HCT116 (cell line): ENCODE measurements around the gene CCDC146. TPM values are rescaled to one million over a fixed set of nuclear protein-coding genes. Genes with fewer than 3 reads are reported as not detected.

ENCODE experiments used
- ATAC-seq: fragments of 200-7000 bp; cut with Tn5 transposase; 2 replicates; pipeline ENCODE4 v1.9.1; 2020; ENCODE audit warnings: mild to moderate bottlenecking, moderate library complexity
- BruUV-seq: library from RNA; stranded (reverse); fragments of 400-500 nt; replicated peaks from 2 replicates; lab custom pipeline; 2021; lab: Mats Ljungman, UMichigan
- CTCF ChIA-PET: fragments of 300-600 bp; sonication (Branson Sonifier 250); formaldehyde crosslinking; loops from one replicate; lab custom pipeline; 2021; ENCODE audit warnings: antibody characterized with exemption; lab: Charles Lee
- POLR2A ChIA-PET: fragments of 300-600, 350-600 bp; sonication (Branson Sonifier 250); formaldehyde crosslinking; loops from one replicate; lab custom pipeline; 2021; ENCODE audit warnings: antibody characterized with exemption; lab: Charles Lee
- RAD21 ChIA-PET, 2 experiments: fragments of 300-600 bp; sonication (Branson Sonifier 250); formaldehyde crosslinking; loops; one replicate each; lab custom pipeline; 2023; ENCODE audit warnings: low total read pairs in 2 of 2; ENCODE audit not compliant: uncharacterized antibody in 2 of 2, unreplicated experiment in 2 of 2, low non-redundant PET in 1 of 2; lab: Charles Lee
- DNase-seq: peaks from one replicate; pipeline ENCODE4 v3.0.0-alpha.2; 2010; ENCODE audit warnings: low read depth, low spot score
- H2AFZ ChIP-seq: fragments of 200-600 bp; shearing (Covaris generic), sonication (generic); 2 replicates; pipeline ENCODE4 v1.6.1; 2017; ENCODE audit warnings: low read depth, mixed run types, mixed read lengths, antibody characterized with exemption, low read length; ENCODE audit not compliant: poor library complexity, severe bottlenecking
- H3K27ac ChIP-seq: 2 replicates; pipeline ENCODE4 v1.5.1; 2012; ENCODE audit warnings: low read depth, low read length
- H3K27me3 ChIP-seq: fragments of 200-600 bp; sonication (generic); 2 replicates; pipeline ENCODE4 v1.6.1; 2016; ENCODE audit warnings: mixed run types, low read length, mixed read lengths; ENCODE audit not compliant: insufficient read depth
- H3K36me3 ChIP-seq, 2 experiments: fragments of 200-500 bp in 1 of 2; fragments of 200-600 bp in 1 of 2; sonication (Bioruptor generic) in 1 of 2; sonication (generic) in 1 of 2; 2 replicates each; pipeline versions ENCODE4 v1.5.1 to v1.6.1; 2014 to 2016; ENCODE audit warnings: low read length in 2 of 2, inconsistent platforms in 1 of 2, mixed read lengths in 1 of 2, mixed run types in 1 of 2; ENCODE audit not compliant: insufficient read depth in 2 of 2, control insufficient read depth in 1 of 2
- H3K4me1 ChIP-seq, 2 experiments: fragments of 200-600 bp in 1 of 2; sonication (generic) in 1 of 2; 2 replicates each; pipeline versions ENCODE4 v1.5.1 to v1.6.1; 2012 to 2017; ENCODE audit warnings: low read length in 2 of 2, inconsistent platforms in 1 of 2, mild to moderate bottlenecking in 1 of 2, mixed read lengths in 1 of 2, mixed run types in 1 of 2, moderate library complexity in 1 of 2; ENCODE audit not compliant: insufficient read depth in 2 of 2, control insufficient read depth in 1 of 2
- H3K4me2 ChIP-seq: fragments of 200-600 bp; sonication (generic); 2 replicates; pipeline ENCODE4 v1.6.1; 2017; ENCODE audit warnings: mixed run types, low read length, mixed read lengths
- H3K4me3 ChIP-seq, 2 experiments: fragments of 200-600 bp in 1 of 2; sonication (generic) in 1 of 2; replicated peaks in 1 of 2; 2 replicates each; pipeline ENCODE4 v1.5.1; 2011 to 2016; ENCODE audit warnings: low read length in 2 of 2, control low read depth in 1 of 2, low read depth in 1 of 2, mild to moderate bottlenecking in 1 of 2, mixed read lengths in 1 of 2, mixed run types in 1 of 2
- H3K79me2 ChIP-seq: fragments of 200-600 bp; sonication (generic); 2 replicates; pipeline ENCODE4 v1.6.1; 2017; ENCODE audit warnings: mild to moderate bottlenecking, mixed run types, low read length, moderate library complexity, mixed read lengths; ENCODE audit not compliant: insufficient read depth
- H3K9ac ChIP-seq: fragments of 200-600 bp; sonication (generic); 2 replicates; pipeline ENCODE4 v1.6.1; 2016; ENCODE audit warnings: low read length, mixed read lengths
- H3K9me2 ChIP-seq: fragments of 200-600 bp; sonication (generic), shearing (Covaris generic); 2 replicates; pipeline ENCODE4 v1.6.1; 2017; ENCODE audit warnings: mixed run types, mild to moderate bottlenecking, moderate library complexity; ENCODE audit not compliant: insufficient read depth
- H3K9me3 ChIP-seq, 2 experiments: fragments of 200-500 bp in 1 of 2; fragments of 200-600 bp in 1 of 2; sonication (Bioruptor generic) in 1 of 2; sonication (generic) in 1 of 2; 2 replicates each; pipeline ENCODE4 v1.6.1; 2014 to 2017; ENCODE audit warnings: low read length in 2 of 2, mixed read lengths in 2 of 2, inconsistent platforms in 1 of 2, low read depth in 1 of 2, mild to moderate bottlenecking in 1 of 2, mixed run types in 1 of 2, moderate library complexity in 1 of 2; ENCODE audit not compliant: control insufficient read depth in 1 of 2, insufficient read depth in 1 of 2
- H4K20me1 ChIP-seq: fragments of 200-600 bp; sonication (generic), shearing (Covaris generic); 2 replicates; pipeline ENCODE4 v1.6.1; 2017; ENCODE audit warnings: mixed run types, mild to moderate bottlenecking, moderate library complexity; ENCODE audit not compliant: insufficient read depth
- CBX3 ChIP-seq: IDR thresholded peaks from 2 replicates; pipeline ENCODE4 v1.6.1; 2012; ENCODE audit warnings: low read depth
- CEBPB ChIP-seq: IDR thresholded peaks from 2 replicates; pipeline ENCODE4 v1.6.1; 2012; ENCODE audit warnings: low read depth
- EGR1 ChIP-seq: IDR thresholded peaks from 2 replicates; pipeline ENCODE4 v1.6.1; 2012; ENCODE audit warnings: low read depth
- ELF1 ChIP-seq: IDR thresholded peaks from 2 replicates; pipeline ENCODE4 v1.6.1; 2012; ENCODE audit warnings: low read depth, borderline replicate concordance
- EZH2 ChIP-seq: fragments of 200-600 bp; sonication (generic); IDR thresholded peaks from 2 replicates; pipeline ENCODE4 v1.6.1; 2017; ENCODE audit warnings: antibody characterized with exemption, mixed run types
- EZH2phosphoT487 ChIP-seq: fragments of 200-600 bp; IDR thresholded peaks from 2 replicates; pipeline ENCODE4 v1.6.1; 2018; ENCODE audit warnings: antibody characterized with exemption, borderline replicate concordance
- JUND ChIP-seq: IDR thresholded peaks from 2 replicates; pipeline ENCODE4 v1.6.1; 2012
- MAX ChIP-seq: IDR thresholded peaks from 2 replicates; pipeline ENCODE4 v1.6.1; 2012
- POLR2A ChIP-seq: IDR thresholded peaks from 2 replicates; pipeline ENCODE4 v1.7.0; 2011; ENCODE audit warnings: borderline replicate concordance; ENCODE audit not compliant: insufficient read depth, insufficient read length; ENCODE audit errors: extremely low read depth
- POLR2AphosphoS5 ChIP-seq: IDR thresholded peaks from 2 replicates; pipeline ENCODE4 v1.6.1; 2011; ENCODE audit warnings: mild to moderate bottlenecking, low read depth, low read length, moderate library complexity
- RAD21 ChIP-seq: IDR thresholded peaks from 2 replicates; pipeline ENCODE4 v1.6.1; 2012; ENCODE audit warnings: low read depth, mild to moderate bottlenecking
- REST ChIP-seq: IDR thresholded peaks from 2 replicates; pipeline ENCODE4 v1.6.1; 2012; ENCODE audit warnings: low read depth
- SIN3A ChIP-seq: IDR thresholded peaks from 2 replicates; pipeline ENCODE4 v1.6.1; 2012; ENCODE audit warnings: low read depth
- SP1 ChIP-seq: IDR thresholded peaks from 2 replicates; pipeline ENCODE4 v1.6.1; 2012; ENCODE audit warnings: low read depth
- SRF ChIP-seq: IDR thresholded peaks from 2 replicates; pipeline ENCODE4 v1.6.1; 2012; ENCODE audit warnings: low read depth
- YY1 ChIP-seq: IDR thresholded peaks from 2 replicates; pipeline ENCODE4 v1.6.1; 2011; ENCODE audit warnings: low read length, low read depth, moderate library complexity, mild to moderate bottlenecking; ENCODE audit not compliant: insufficient replicate concordance; ENCODE audit errors: extremely low read depth
- ZFX ChIP-seq: fragments of 450-650 bp; IDR thresholded peaks from 2 replicates; pipeline ENCODE4 v1.6.1; 2017
- ZNF274 ChIP-seq: fragments of 200-500 bp; sonication (Bioruptor generic); IDR thresholded peaks from 2 replicates; pipeline ENCODE4 v1.6.1; 2014; ENCODE audit warnings: mild to moderate bottlenecking, low read depth, low read length, inconsistent platforms
- intact Hi-C: fragments of 100-400 bp; cut with micrococcal nuclease; formaldehyde crosslinking; loops from 2 replicates; pipeline ENCODE4 v1.10.0; 2022
- total RNA-seq: library from RNA; stranded (reverse); gene quantifications from one replicate; pipeline ENCODE4 v1.2.1, GENCODE V29; 2021; ENCODE audit not compliant: unreplicated experiment

CCDC146 gene
- total RNA-seq, 1 experiment from 2014 or later: 6.3 TPM

GRCh38 chr7:77295549-77295948, 173.1 kb downstream of the CCDC146 start (continued):
- TF ChIP-seq EZH2: no peak
- no peak for TF ChIP-seq CEBPB
- no peak for TF ChIP-seq EGR1
- no peak for TF ChIP-seq YY1
- TF ChIP-seq SP1: no peak
- TF ChIP-seq CBX3: no peak
- no peak for TF ChIP-seq ZNF274

GRCh38 chr7:77306231-77307067, 184.0 kb downstream of the CCDC146 start:
- BruUV-seq: no TSS peak
- CTCF ChIA-PET: interaction anchor here (1.1 kb wide), 1 partner anchor 25 kb away, joined by 4 read pairs; no protein-coding TSS in a partner anchor
- intact Hi-C loops: no loop called here
- DNase-seq (no peak), ATAC-seq (no peak; the same call in 1 of the 2 replicates)
- H3K27me3 ChIP-seq: no peaks in the 10 kb centered on the region
- H3K9me2 ChIP-seq: no peaks in the 10 kb centered on the region
- no peaks in the 10 kb centered on the region for H3K36me3 ChIP-seq
- POLR2A ChIA-PET: no interaction called here
- H3K27ac ChIP-seq: no peak overlapping the region
- H3K4me3 ChIP-seq: no peak overlapping the region
- RAD21 ChIA-PET: no interaction called here
- no peaks in the 10 kb centered on the region for H3K79me2 ChIP-seq
- no peak overlapping the region for H2AFZ ChIP-seq
- H3K9me3 ChIP-seq: no peaks in the 10 kb centered on the region
- H3K4me2 ChIP-seq: peak overlapping the region; percentile 9; the same call in 1 of the 2 replicates
- no peaks in the 10 kb centered on the region for H4K20me1 ChIP-seq
- H3K4me1 ChIP-seq: peaks cover 3 to 31% of the 10 kb centered on the region in 2 experiments; a peak in 3 of 4 replicates
- TF ChIP-seq ELF1: no peak
- TF ChIP-seq CEBPB: no peak
- no peak for TF ChIP-seq CBX3
- no peak for TF ChIP-seq ZFX
- TF ChIP-seq MAX: no peak
- TF ChIP-seq POLR2AphosphoS5: no peak
- TF ChIP-seq RAD21: no peak
- TF ChIP-seq ZNF274: no peak
- TF ChIP-seq EZH2phosphoT487: no peak
- TF ChIP-seq REST: no peak
- TF ChIP-seq POLR2A: no peak
- no peak for TF ChIP-seq SP1
- TF ChIP-seq YY1: no peak
- no peak for TF ChIP-seq SRF
- TF ChIP-seq EZH2: no peak
- TF ChIP-seq JUND: no peak
- no peak for TF ChIP-seq SIN3A
- TF ChIP-seq, all 23 proteins: peak for 0
- H3K9ac ChIP-seq: no peak overlapping the region
